Measurements from ENCODE around the gene R3HDM2.

The R3HDM2 gene

GRCh38 chr12:57205186-57205585, 225.7 kb downstream of the R3HDM2 start:
- Histone ChIP-seq H3K9ac (ENCODE audit: low read length) (no peak overlapping the region), H4K20me1 (ENCODE audit: insufficient read depth, low read length) (no peaks in the 10 kb centered on the region), H3K9me2 (ENCODE audit: low read depth, low read length) (no peaks in the 10 kb centered on the region), H3K4me3 (ENCODE audit: low read depth, low read length, poor library complexity, severe bottlenecking) (no peak overlapping the region), H3K79me2 (ENCODE audit: insufficient read depth, low read length) (no peaks in the 10 kb centered on the region), H3K4me1 (ENCODE audit: insufficient read depth, low read length, severe bottlenecking) (peaks cover 2% of the 10 kb centered on the region), H2AFZ (ENCODE audit: low read length) (no peak overlapping the region), H3K27me3 (ENCODE audit: insufficient read depth, low read length) (peaks cover 16% of the 10 kb centered on the region; the same call in 1 of the 2 replicates), H3K9me3 (ENCODE audit: low read length) (no peaks in the 10 kb centered on the region), H3K27ac (ENCODE audit: low read depth, low read length, poor library complexity, severe bottlenecking) (no peak overlapping the region), H3K4me2 (ENCODE audit: low read length) (no peak overlapping the region), H3K36me3 (ENCODE audit: insufficient read depth, low read length) (no peaks in the 10 kb centered on the region), H3F3A (ENCODE audit: insufficient read depth, low read length) (no peaks in the 10 kb centered on the region)
- TF ChIP-seq EZH2 (IDR thresholded peaks at IDR 0.05; ENCODE audit: borderline replicate concordance, low read length) (no peak), CTCF (IDR thresholded peaks at IDR 0.05; ENCODE audit: low read length) (no peak)

GRCh38 chr12:57204454-57204853, 226.4 kb downstream of the R3HDM2 start:
- Histone ChIP-seq H3K27me3 (ENCODE audit: insufficient read depth, low read length) (peaks cover 22% of the 10 kb centered on the region; the same call in 1 of the 2 replicates), H3K4me1 (ENCODE audit: insufficient read depth, low read length, severe bottlenecking) (no peaks in the 10 kb centered on the region), H3K4me3 (ENCODE audit: low read depth, low read length, poor library complexity, severe bottlenecking) (no peak overlapping the region), H3K4me2 (ENCODE audit: low read length) (no peak overlapping the region), H3K9ac (ENCODE audit: low read length) (no peak overlapping the region), H3K79me2 (ENCODE audit: insufficient read depth, low read length) (no peaks in the 10 kb centered on the region), H3K9me2 (ENCODE audit: low read depth, low read length) (no peaks in the 10 kb centered on the region), H4K20me1 (ENCODE audit: insufficient read depth, low read length) (no peaks in the 10 kb centered on the region), H3K9me3 (ENCODE audit: low read length) (no peaks in the 10 kb centered on the region), H2AFZ (ENCODE audit: low read length) (no peak overlapping the region), H3K36me3 (ENCODE audit: insufficient read depth, low read length) (no peaks in the 10 kb centered on the region), H3F3A (ENCODE audit: insufficient read depth, low read length) (no peaks in the 10 kb centered on the region), H3K27ac (ENCODE audit: low read depth, low read length, poor library complexity, severe bottlenecking) (no peak overlapping the region)
- TF ChIP-seq EZH2 (IDR thresholded peaks at IDR 0.05; ENCODE audit: borderline replicate concordance, low read length) (no peak), CTCF (IDR thresholded peaks at IDR 0.05; ENCODE audit: low read length) (no peak)

GRCh38 chr12:57203791-57204190, 227.1 kb downstream of the R3HDM2 start:
- no peaks in the 10 kb centered on the region for H3K9me2 ChIP-seq (ENCODE audit: low read depth, low read length)
- no peak overlapping the region for H3K9ac ChIP-seq (ENCODE audit: low read length)
- TF ChIP-seq EZH2 (IDR thresholded peaks at IDR 0.05; ENCODE audit: borderline replicate concordance, low read length) (no peak), CTCF (IDR thresholded peaks at IDR 0.05; ENCODE audit: low read length) (no peak)
- H2AFZ ChIP-seq (ENCODE audit: low read length), result no peak overlapping the region
- no peaks in the 10 kb centered on the region for H3K9me3 ChIP-seq (ENCODE audit: low read length)
- no peaks in the 10 kb centered on the region for H3K79me2 ChIP-seq (ENCODE audit: insufficient read depth, low read length)
- H4K20me1 ChIP-seq (ENCODE audit: insufficient read depth, low read length), result no peaks in the 10 kb centered on the region
- no peak overlapping the region for H3K4me2 ChIP-seq (ENCODE audit: low read length)
- H3K4me1 ChIP-seq (ENCODE audit: insufficient read depth, low read length, severe bottlenecking), result no peaks in the 10 kb centered on the region
- H3K36me3 ChIP-seq (ENCODE audit: insufficient read depth, low read length), result no peaks in the 10 kb centered on the region
- H3F3A ChIP-seq (ENCODE audit: insufficient read depth, low read length), result no peaks in the 10 kb centered on the region
- no peak overlapping the region for H3K27ac ChIP-seq (ENCODE audit: low read depth, low read length, poor library complexity, severe bottlenecking)
- H3K4me3 ChIP-seq (ENCODE audit: low read depth, low read length, poor library complexity, severe bottlenecking), result no peak overlapping the region
- peaks cover 28% of the 10 kb centered on the region; the same call in 1 of the 2 replicates for H3K27me3 ChIP-seq (ENCODE audit: insufficient read depth, low read length)

Data from OCI-LY1 (cell line).